NCI-H2107 treated with DMSO at 0.1 percent for 48 hours (cell line): ENCODE data around the gene MAK.
A peak's percentile ranks its signal among the peaks of the same experiment; 100 is the strongest.
"Not testable (repeated sequence)": the region's sequence is repeated elsewhere in the genome, so short reads cannot be mapped to it uniquely, and the experiment has no call there.

Source experiments
- DNase-seq: peaks from one replicate; lab custom pipeline; 2025; ENCODE audit not compliant: unreplicated experiment; lab: John Stamatoyannopoulos, UW

The MAK gene, protein sequence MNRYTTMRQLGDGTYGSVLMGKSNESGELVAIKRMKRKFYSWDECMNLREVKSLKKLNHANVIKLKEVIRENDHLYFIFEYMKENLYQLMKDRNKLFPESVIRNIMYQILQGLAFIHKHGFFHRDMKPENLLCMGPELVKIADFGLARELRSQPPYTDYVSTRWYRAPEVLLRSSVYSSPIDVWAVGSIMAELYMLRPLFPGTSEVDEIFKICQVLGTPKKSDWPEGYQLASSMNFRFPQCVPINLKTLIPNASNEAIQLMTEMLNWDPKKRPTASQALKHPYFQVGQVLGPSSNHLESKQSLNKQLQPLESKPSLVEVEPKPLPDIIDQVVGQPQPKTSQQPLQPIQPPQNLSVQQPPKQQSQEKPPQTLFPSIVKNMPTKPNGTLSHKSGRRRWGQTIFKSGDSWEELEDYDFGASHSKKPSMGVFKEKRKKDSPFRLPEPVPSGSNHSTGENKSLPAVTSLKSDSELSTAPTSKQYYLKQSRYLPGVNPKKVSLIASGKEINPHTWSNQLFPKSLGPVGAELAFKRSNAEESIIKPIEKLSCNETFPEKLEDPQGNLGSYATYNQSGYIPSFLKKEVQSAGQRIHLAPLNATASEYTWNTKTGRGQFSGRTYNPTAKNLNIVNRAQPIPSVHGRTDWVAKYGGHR

DNA sequence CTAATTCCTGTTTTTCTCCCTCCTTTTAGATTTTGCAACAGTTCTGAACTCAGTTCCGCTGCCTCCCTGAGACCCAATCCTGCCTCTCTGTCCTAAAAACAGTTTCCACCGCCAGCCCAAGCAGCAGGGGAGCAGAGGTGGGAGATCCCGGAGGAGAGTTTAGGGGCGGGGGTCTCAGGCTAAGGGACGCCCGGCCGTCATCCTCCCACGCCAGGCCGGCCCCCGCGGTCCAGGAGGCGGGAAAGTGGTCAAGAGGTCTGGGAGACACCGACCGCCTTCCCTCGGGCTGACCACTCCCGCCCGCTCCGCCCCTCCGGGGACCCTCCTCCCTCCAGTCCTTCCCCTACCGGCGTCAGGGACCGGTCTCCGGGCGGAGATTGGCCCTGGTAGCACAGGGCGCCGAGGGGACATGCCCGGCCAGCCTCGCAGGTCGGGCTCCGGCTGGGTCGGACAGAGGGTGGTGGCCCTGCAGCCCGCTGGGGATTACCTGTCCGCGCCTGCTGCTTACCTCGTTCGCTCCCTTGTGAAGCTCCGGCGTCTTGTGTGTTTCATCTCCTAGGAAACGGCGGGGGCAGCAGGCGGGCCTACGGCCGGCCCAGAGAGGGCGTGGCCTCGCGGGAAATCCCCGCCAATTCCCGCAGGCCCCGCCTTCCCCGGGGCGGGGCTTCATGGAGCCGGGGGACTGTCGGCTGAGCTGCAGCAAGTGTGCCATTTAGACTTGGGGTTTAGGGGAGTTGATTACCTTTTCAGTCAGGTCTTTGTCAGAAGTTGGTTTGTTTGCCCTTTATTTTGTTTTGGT lies at the start of gene MAK:
MAK (minus strand) TSS at position 545 of the 799 bp plus-strand sequence. CDS start 7,891 bp downstream, outside the sequence.
- peak; percentile 73 for DNase-seq

GRCh38 chr6:10886691-10887502 lies 48.6 kb upstream of the MAK start, which contains the start of gene SYCP2L:
TSS of gene SYCP2L (plus strand) at chr6:10887052. CDS start at chr6:10887127, 75 bp downstream.
- no peak for DNase-seq

- not testable (repeated sequence) for DNase-seq
These were observed 48.0 kb upstream of the MAK start for GRCh38 chr6:10886365-10886690.

DNA sequence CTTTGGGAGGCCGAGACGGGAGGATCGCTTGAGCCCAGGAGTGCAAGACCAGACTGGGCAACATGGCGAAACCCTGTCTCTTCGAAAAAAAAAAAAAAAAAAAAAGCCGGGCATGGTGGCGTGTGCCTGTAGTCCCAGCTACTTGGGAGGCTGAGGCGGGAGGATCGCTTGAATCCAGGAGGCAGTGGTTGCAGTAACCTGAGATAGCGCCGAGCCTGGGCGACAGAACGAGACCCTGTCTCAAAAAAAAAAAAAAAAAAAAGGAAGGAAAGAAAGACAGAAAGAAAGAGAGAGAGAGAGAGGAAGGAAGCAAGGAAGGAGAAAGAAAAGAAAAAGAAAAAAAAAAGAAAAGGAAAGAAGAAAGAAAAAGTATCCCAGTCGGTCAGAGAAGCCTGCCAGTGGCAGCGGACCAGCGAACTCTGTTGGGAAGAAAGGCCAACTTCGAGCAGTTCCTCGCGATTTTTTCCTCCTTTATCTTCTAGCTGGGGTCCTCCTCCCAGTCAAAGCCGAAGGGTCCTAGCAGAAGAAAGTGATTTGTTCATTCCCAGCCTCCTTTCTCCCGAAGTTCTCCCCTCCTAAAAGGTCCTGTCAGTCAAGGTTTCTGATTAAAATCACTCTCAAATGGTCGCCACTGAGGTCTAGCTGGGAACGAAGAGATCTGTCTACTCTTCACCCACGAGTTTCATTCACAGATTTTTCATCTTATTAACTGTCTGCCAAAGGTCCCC lies 46.1 kb upstream of the MAK start:
- DNase-seq, result no peak

- no peak for DNase-seq
These were observed 45.2 kb upstream of the MAK start for GRCh38 chr6:10883312-10884244.

- DNase-seq, result no peak
These were observed 44.4 kb upstream of the MAK start for GRCh38 chr6:10882657-10883171.

- DNase-seq, result not testable (repeated sequence)
These were observed 43.9 kb upstream of the MAK start for GRCh38 chr6:10882253-10882630.

DNA sequence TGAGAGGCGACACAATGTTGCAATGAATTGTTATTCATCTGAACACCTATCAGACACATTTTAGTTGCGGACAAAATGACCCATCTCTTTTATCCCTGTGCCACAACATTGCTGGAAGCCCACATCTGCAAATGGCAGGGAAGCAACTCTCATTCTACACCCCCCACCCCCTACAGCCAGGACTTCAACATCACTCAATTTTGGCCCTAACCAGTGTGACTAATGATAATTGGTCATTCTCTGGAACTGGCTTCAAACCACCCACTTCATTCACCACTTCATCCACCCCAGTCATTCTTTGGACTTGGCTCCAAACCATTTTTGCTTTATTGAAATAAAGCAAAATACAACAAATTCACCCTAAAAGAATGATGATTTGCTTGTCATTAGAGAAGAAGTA lies 42.0 kb upstream of the MAK start:
- no peak for DNase-seq

DNA sequence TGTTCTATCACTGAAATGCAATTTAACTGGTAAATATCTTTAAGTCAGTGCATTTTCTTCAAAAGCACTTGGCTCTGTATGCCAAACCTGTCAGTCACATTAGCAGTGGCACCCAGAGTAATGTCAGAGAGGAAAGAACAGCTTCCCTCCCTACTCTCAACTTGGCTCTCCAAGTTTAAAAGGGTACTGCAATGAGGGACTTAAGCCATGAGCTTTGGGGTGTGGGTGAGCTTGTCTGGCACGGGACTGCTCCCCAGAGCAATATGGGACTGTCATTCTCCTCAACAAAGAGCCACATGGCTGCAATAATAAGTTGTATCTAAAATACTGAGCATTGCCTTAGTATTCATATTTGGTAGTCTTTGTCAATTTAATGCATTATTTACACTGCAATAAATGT lies 39.5 kb upstream of the MAK start:
- no peak for DNase-seq

DNA sequence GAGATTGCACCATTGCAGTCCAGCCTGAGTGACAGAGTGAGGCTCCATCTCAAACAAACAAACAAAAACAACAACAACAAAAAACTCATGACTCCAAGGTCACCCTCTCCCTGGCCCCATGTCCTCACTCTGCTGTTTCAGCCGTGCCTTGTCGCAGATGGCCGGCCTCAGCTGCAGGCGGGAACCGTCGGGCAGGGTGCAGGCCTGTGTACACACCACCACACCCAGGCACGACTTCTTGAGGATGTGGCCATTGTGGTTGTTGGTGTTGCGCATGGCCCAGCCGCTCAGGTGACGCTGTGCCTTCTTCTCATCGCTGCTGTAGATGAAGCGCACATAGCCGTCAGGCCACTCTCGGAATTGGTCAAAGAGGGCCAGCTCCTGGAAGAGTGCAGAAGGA lies 38.7 kb upstream of the MAK start:
- DNase-seq, result no peak

DNA sequence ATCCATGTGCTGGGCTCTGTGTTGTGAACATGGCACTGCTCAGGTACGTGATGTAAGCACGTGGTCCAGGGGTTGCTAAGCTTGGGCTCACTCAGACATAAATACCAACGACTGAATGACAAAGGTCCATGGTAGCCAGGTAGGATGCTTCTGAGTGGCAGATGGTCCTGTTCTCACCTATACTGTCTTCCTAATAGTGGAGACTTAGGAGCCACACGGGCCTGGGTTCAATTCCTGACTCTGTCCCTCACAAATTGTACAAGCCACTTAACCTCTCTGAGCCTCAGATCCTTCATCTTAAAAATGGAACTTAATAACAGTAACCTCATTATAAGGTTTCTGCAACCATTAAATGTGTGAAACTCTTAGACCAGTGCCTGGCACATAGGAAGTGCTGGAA lies 36.7 kb upstream of the MAK start:
- no peak for DNase-seq

DNA sequence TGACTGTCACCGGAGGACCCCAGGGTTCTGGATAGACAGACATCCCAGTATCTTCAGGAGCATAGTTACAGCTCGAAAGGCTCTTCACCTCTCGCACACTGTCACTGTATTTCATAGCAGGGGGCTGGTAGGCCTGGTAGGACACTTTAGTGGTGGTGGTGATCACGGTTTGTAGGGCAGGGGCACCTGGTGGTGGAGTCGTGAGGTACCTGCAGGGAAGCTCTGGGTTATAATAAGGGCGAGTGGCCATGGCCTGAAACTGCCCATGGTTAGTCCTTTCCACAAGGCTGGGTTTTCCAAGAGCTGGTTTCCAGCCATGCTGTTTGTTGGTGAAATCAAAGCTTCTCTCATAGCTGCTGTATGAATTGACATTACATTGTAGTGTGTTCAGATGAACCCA lies 35.9 kb upstream of the MAK start:
- DNase-seq, result no peak

- DNase-seq, result no peak
These were observed 35.0 kb upstream of the MAK start for GRCh38 chr6:10873374-10873773.

DNA sequence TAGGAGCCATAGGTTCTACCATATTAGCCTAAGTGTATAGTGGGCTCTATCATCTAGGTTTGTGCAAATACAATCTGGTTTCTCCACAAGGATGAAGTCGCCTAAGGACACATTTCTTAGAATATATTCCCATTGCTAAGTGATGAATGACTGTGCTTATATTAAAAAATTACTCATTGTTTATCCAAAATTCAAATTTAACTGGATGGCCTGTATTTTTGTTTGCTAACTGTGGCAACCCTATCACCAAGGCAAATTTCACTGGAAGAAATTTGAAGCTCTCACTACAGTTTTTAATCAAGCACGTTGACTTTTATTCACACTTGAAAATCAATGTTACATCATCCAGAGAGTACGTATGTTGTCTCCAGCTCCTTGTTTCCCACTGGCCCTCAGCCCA lies 29.6 kb upstream of the MAK start:
- DNase-seq, result no peak

DNA sequence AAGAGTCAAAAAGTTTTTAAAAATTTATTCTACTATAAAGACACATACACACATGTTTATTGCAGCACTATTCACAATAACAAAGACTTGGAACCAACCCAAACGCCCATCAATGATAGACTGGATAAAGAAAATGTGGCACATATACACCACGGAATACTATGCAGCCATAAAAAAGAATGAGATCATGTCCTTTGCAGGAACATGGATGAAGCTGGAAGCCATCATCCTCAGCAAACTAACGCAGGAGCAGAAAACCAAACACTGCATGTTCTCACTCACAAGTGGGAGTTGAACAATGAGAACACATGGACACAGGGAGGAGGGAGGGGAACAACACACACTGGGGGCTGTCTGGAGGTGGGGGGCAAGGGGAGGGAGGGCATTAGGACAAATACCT lies 28.4 kb upstream of the MAK start:
- DNase-seq, result not testable (repeated sequence)

DNA sequence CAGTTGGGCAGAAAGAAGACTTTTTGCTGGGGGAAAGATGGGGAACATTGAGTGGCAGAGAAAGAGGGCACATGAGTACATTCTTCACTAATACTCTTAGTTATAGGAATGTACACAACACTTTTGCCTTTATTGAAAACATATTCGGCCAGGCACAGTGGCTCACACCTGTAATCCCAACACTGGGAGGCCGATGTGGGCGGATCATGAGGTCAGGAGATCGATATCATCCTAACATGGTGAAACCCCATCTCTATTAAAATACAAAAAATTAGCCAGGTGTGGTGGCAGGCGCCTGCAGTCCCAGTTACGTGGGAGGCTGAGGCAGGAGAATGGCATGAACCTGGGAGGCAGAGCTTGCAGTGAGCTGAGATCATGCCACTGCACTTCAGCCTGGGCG lies 24.7 kb upstream of the MAK start:
- not testable (repeated sequence) for DNase-seq

GRCh38 chr6:10862361-10862760 lies 24.0 kb upstream of the MAK start:
- peak; percentile 57 for DNase-seq

DNA sequence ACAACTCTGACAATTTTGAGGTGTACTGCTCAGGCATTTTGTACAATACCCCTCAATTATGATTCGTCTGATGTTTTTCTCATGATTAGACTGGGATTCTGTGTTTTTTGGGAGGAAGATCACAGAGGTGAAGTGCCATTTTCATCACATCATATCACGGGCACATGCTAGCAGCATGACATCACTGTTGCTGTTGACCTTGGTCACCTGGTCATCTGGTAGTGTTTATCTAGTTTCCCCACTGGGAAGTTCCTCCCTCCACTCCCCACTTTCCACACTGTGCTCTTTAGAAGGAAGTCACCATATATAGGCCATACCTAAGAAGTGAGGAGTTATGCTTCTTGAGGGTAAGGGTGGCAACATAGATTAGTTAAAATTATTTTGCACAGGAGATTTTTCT lies 22.7 kb upstream of the MAK start:
- no peak for DNase-seq

GRCh38 chr6:10857259-10857658 lies 18.9 kb upstream of the MAK start:
- no peak for DNase-seq
